Astrocyte (in vitro differentiated cells and primary cell): ENCODE results near the gene CCR6. TPM values are rescaled to one million over a fixed set of nuclear protein-coding genes. Genes with fewer than 3 reads are reported as not detected.

ENCODE experiments used
- DNase-seq: peaks from one replicate; pipeline ENCODE4 v3.0.0-alpha.2; 2010; ENCODE audit warnings: low read depth
- FAIRE-seq: peaks from 2 replicates; lab custom pipeline; 2011; peaks lifted over from hg19 to GRCh38; lab: Jason Lieb, UNC
- H2AFZ ChIP-seq: 2 replicates; pipeline ENCODE4 v1.6.0; 2012; ENCODE audit warnings: low read depth, low read length, inconsistent platforms
- H3K27ac ChIP-seq: 2 replicates; pipeline ENCODE4 v1.5.1; 2011; ENCODE audit warnings: low read depth, low read length, inconsistent platforms
- H3K27me3 ChIP-seq: 2 replicates; pipeline ENCODE4 v1.6.0; 2011; ENCODE audit warnings: low read length, inconsistent platforms; ENCODE audit not compliant: insufficient read depth
- H3K36me3 ChIP-seq: 2 replicates; pipeline ENCODE4 v1.5.1; 2011; ENCODE audit warnings: low read length, inconsistent platforms; ENCODE audit not compliant: insufficient read depth
- H3K4me1 ChIP-seq: 2 replicates; pipeline ENCODE4 v1.5.1; 2011; ENCODE audit warnings: low read length, inconsistent platforms; ENCODE audit not compliant: insufficient read depth
- H3K4me2 ChIP-seq: 2 replicates; pipeline ENCODE4 v1.6.0; 2012; ENCODE audit warnings: low read length, inconsistent platforms
- H3K4me3 ChIP-seq: 2 replicates; pipeline ENCODE4 v1.5.1; 2011; ENCODE audit warnings: low read depth, mild to moderate bottlenecking, low read length, inconsistent platforms; ENCODE audit not compliant: insufficient read depth
- H3K79me2 ChIP-seq: 2 replicates; pipeline ENCODE4 v1.6.0; 2012; ENCODE audit warnings: mild to moderate bottlenecking, low read length, inconsistent platforms; ENCODE audit not compliant: insufficient read depth
- H3K9ac ChIP-seq: 2 replicates; pipeline ENCODE4 v1.6.0; 2012; ENCODE audit warnings: mild to moderate bottlenecking, low read length, inconsistent platforms
- H3K9me3 ChIP-seq: 2 replicates; pipeline ENCODE4 v1.5.1; 2012; ENCODE audit warnings: low read depth, mild to moderate bottlenecking, low read length, inconsistent platforms; ENCODE audit not compliant: insufficient read depth
- H4K20me1 ChIP-seq: 2 replicates; pipeline ENCODE4 v1.6.0; 2012; ENCODE audit warnings: low read length, inconsistent platforms; ENCODE audit not compliant: insufficient read depth
- H3K27ac Mint-ChIP-seq: one replicate; pipeline ENCODE4 v1.8.0; 2021; ENCODE audit warnings: mild to moderate bottlenecking, mixed read lengths; ENCODE audit not compliant: unreplicated experiment
- H3K27me3 Mint-ChIP-seq: one replicate; pipeline ENCODE4 v1.8.0; 2021; ENCODE audit warnings: low read depth, mixed read lengths; ENCODE audit not compliant: unreplicated experiment
- H3K36me3 Mint-ChIP-seq: one replicate; pipeline ENCODE4 v1.8.0; 2021; ENCODE audit warnings: low read depth, mixed read lengths; ENCODE audit not compliant: unreplicated experiment
- H3K4me1 Mint-ChIP-seq: one replicate; pipeline ENCODE4 v1.8.0; 2021; ENCODE audit warnings: low read depth, mixed read lengths; ENCODE audit not compliant: unreplicated experiment
- H3K4me3 Mint-ChIP-seq: one replicate; pipeline ENCODE4 v1.8.0; 2021; ENCODE audit warnings: mild to moderate bottlenecking, moderate library complexity, mixed read lengths; ENCODE audit not compliant: unreplicated experiment
- H3K9me3 Mint-ChIP-seq: one replicate; pipeline ENCODE4 v1.8.0; 2021; ENCODE audit warnings: mild to moderate bottlenecking, mixed read lengths; ENCODE audit not compliant: unreplicated experiment
- EZH2 ChIP-seq: IDR thresholded peaks from 2 replicates; pipeline ENCODE4 v1.6.1; 2012; ENCODE audit warnings: mild to moderate bottlenecking, low read length, inconsistent platforms; ENCODE audit not compliant: insufficient read depth
- total RNA-seq: library from RNA; stranded (reverse); gene quantifications from 2 replicates; pipeline ENCODE4 v1.2.1, GENCODE V29; 2021
- TF ChIP-seq, protein P1 (sequence below): IDR thresholded peaks from 2 replicates; pipeline ENCODE4 v1.5.1; 2011; ENCODE audit warnings: low read depth, mild to moderate bottlenecking, inconsistent platforms, low read length, moderate library complexity; ENCODE audit not compliant: insufficient read depth

CCR6 gene
- total RNA-seq, 1 donor from 2014 or later = not detected

DNA sequence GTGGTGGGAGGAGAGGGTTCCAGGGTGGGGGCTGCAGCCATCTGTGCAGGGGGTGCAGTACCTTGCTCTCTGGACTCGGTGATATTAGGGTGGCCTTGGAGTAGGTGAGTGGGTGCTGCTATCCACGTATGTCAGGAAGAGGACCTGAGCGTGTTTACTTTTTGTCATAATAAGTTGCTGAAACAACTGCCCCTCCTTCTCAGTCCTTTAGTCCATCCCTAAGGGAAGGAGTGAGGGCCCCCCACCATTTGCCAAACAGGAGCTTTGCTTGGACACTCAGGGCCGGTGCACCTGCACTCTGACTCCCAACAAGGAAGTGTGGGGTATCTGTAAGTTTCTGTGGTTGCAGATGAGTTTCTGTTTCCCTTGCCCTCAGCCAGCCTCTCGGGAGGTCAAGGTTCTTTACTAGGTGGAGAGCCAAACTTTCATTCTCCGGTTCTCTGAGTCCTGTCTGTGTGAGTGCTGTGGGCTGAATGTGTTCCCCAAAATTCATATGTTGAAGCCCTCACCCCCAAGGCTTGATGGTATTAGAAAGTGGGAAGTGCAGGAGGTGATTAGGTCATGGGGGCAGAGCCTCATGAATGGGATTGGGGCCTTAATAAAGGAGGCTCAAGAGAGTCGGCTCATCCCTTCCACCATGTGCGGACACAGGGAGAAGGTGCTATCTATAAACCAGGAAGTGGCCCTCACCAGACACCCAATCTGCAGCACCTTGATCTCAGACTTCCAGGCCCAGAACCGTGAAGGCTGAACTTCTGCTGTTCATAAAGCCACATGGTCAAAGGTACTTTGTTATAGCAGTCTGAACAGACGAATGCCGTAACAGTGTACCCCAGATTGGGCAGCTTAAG lies 19.6 kb upstream of the CCR6 start:
- peaks cover 5% of the 10 kb centered on the region for H3K9me3 Mint-ChIP-seq
- no peak for TF ChIP-seq EZH2
- TF ChIP-seq, protein P1, sequence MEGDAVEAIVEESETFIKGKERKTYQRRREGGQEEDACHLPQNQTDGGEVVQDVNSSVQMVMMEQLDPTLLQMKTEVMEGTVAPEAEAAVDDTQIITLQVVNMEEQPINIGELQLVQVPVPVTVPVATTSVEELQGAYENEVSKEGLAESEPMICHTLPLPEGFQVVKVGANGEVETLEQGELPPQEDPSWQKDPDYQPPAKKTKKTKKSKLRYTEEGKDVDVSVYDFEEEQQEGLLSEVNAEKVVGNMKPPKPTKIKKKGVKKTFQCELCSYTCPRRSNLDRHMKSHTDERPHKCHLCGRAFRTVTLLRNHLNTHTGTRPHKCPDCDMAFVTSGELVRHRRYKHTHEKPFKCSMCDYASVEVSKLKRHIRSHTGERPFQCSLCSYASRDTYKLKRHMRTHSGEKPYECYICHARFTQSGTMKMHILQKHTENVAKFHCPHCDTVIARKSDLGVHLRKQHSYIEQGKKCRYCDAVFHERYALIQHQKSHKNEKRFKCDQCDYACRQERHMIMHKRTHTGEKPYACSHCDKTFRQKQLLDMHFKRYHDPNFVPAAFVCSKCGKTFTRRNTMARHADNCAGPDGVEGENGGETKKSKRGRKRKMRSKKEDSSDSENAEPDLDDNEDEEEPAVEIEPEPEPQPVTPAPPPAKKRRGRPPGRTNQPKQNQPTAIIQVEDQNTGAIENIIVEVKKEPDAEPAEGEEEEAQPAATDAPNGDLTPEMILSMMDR = no peak
- H3K4me3 Mint-ChIP-seq = no peak overlapping the region
- Histone ChIP-seq H3K9me3 (peaks cover 3% of the 10 kb centered on the region), H4K20me1 (no peaks in the 10 kb centered on the region), H3K4me1 (no peaks in the 10 kb centered on the region), H3K27me3 (no peaks in the 10 kb centered on the region), H3K27ac (no peak overlapping the region), H3K4me2 (no peak overlapping the region), H2AFZ (no peak overlapping the region), H3K9ac (no peak overlapping the region), H3K36me3 (no peaks in the 10 kb centered on the region), H3K79me2 (no peaks in the 10 kb centered on the region), H3K4me3 (no peak overlapping the region)
- no peak overlapping the region for H3K27ac Mint-ChIP-seq
- H3K27me3 Mint-ChIP-seq = peaks cover 5% of the 10 kb centered on the region
- FAIRE-seq (no peak), DNase-seq (no peak)
- no peaks in the 10 kb centered on the region for H3K36me3 Mint-ChIP-seq
- H3K4me1 Mint-ChIP-seq = peaks cover 2% of the 10 kb centered on the region

DNA sequence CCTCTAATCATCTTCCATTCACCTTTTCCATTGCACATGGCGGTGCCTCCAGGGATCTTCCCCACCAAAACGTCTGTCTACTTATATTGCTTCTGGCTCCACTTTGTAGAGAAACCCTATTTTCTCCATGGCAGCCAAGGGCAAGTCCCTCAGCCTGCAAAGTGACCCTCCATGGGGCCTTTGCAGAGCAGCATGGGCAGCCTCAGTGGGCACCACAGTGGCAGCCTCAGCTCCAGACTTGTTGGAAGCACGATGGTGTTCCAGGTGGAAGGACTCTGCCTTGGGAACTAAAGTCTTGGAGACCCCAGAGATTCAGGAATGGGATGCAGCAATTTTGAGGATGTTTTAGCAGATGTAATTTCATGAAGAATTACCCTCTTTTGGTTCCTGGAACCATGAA lies 18.5 kb upstream of the CCR6 start:
- H2AFZ ChIP-seq = no peak overlapping the region
- no peaks in the 10 kb centered on the region for H3K4me1 ChIP-seq
- Mint-ChIP-seq H3K27ac (no peak overlapping the region), H3K36me3 (no peaks in the 10 kb centered on the region), H3K4me1 (no peaks in the 10 kb centered on the region), H3K27me3 (peaks cover 5% of the 10 kb centered on the region), H3K9me3 (peaks cover 5% of the 10 kb centered on the region), H3K4me3 (no peak overlapping the region)
- no peak overlapping the region for H3K9ac ChIP-seq
- H3K9me3 ChIP-seq = peaks cover 3% of the 10 kb centered on the region
- FAIRE-seq = no peak
- no peak overlapping the region for H3K4me2 ChIP-seq
- H3K27me3 ChIP-seq = no peaks in the 10 kb centered on the region
- no peak for TF ChIP-seq EZH2
- TF ChIP-seq, protein P1 = no peak
- H3K4me3 ChIP-seq = no peak overlapping the region
- no peak for DNase-seq
- H3K79me2 ChIP-seq = no peaks in the 10 kb centered on the region
- H3K27ac ChIP-seq = no peak overlapping the region
- H4K20me1 ChIP-seq = no peaks in the 10 kb centered on the region
- no peaks in the 10 kb centered on the region for H3K36me3 ChIP-seq

DNA sequence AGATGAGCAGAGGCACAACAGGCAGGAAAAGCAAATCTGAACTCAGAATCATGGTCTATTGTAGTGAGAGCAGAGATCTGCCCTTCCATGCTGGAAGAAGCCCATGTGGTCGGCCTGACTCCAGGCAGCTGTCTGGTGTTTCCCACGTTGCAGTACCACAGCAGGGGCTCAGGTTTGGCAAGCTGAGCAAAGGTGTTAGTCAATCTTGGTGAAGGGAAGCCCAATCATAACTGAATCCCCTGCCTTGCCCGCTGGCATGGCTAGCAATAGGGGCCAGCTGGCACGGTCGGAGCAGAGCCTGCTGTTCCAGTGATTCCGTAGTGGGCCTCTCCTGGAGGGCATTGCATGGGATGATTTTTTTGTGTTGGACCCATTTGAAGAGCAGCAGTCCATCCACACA lies 17.8 kb upstream of the CCR6 start:
- Mint-ChIP-seq H3K27me3 (peaks cover 5% of the 10 kb centered on the region), H3K9me3 (peaks cover 5% of the 10 kb centered on the region), H3K4me3 (no peak overlapping the region), H3K27ac (no peak overlapping the region), H3K36me3 (no peaks in the 10 kb centered on the region), H3K4me1 (no peaks in the 10 kb centered on the region)
- no peaks in the 10 kb centered on the region for H3K79me2 ChIP-seq
- no peak overlapping the region for H3K4me3 ChIP-seq
- no peak for DNase-seq
- H2AFZ ChIP-seq = no peak overlapping the region
- no peaks in the 10 kb centered on the region for H4K20me1 ChIP-seq
- TF ChIP-seq, protein P1 = no peak
- TF ChIP-seq EZH2 = no peak
- no peaks in the 10 kb centered on the region for H3K4me1 ChIP-seq
- peaks cover 3% of the 10 kb centered on the region for H3K9me3 ChIP-seq
- no peak overlapping the region for H3K4me2 ChIP-seq
- H3K27ac ChIP-seq = no peak overlapping the region
- H3K27me3 ChIP-seq = no peaks in the 10 kb centered on the region
- FAIRE-seq = no peak
- no peaks in the 10 kb centered on the region for H3K36me3 ChIP-seq
- no peak overlapping the region for H3K9ac ChIP-seq
